WTC11 (cell line): Measurements from ENCODE around the gene DMD. TPM values are rescaled to one million over a fixed set of nuclear protein-coding genes. Genes with fewer than 3 reads are reported as not detected.

Source experiments
- ATAC-seq: fragments of 200-7000 bp; cut with Tn5 transposase; 2 replicates; pipeline ENCODE4 v1.10.0; 2021; ENCODE audit warnings: mild to moderate bottlenecking, moderate library complexity
- CTCF ChIA-PET: fragments of 300-600 bp; sonication (Branson Sonifier 250); formaldehyde crosslinking; loops from one replicate; lab custom pipeline; 2021; ENCODE audit warnings: antibody characterized with exemption; lab: Charles Lee
- POLR2A ChIA-PET: fragments of 350-600 bp; sonication (Branson Sonifier 250); formaldehyde crosslinking; loops from one replicate; lab custom pipeline; 2021; ENCODE audit warnings: antibody characterized with exemption; lab: Charles Lee
- DNase-seq: peaks from one replicate; pipeline ENCODE4 v3.0.0; 2021; ENCODE audit warnings: low spot score
- H3K27ac Mint-ChIP-seq: 2 replicates; pipeline ENCODE4 v1.8.0; 2021; ENCODE audit warnings: mixed read lengths
- H3K27me3 Mint-ChIP-seq: 2 replicates; pipeline ENCODE4 v1.8.0; 2021; ENCODE audit warnings: low read depth, mild to moderate bottlenecking, moderate library complexity, mixed read lengths
- H3K36me3 Mint-ChIP-seq: 2 replicates; pipeline ENCODE4 v1.8.0; 2021; ENCODE audit warnings: mixed read lengths
- H3K4me1 Mint-ChIP-seq: 2 replicates; pipeline ENCODE4 v1.8.0; 2022; ENCODE audit warnings: mixed read lengths
- H3K4me3 Mint-ChIP-seq: 2 replicates; pipeline ENCODE4 v1.8.0; 2021; ENCODE audit warnings: mild to moderate bottlenecking, moderate library complexity, mixed read lengths
- H3K9me3 Mint-ChIP-seq: 2 replicates; pipeline ENCODE4 v1.8.0; 2021; ENCODE audit warnings: mixed read lengths
- CREM ChIP-seq: sonication (generic); formaldehyde crosslinking; IDR thresholded peaks from 2 replicates; pipeline ENCODE4 v1.8.1; 2022; ENCODE audit warnings: mild to moderate bottlenecking, missing genetic modification reagents, moderate library complexity
- E2F1 ChIP-seq: sonication (generic); formaldehyde crosslinking; IDR thresholded peaks from 2 replicates; pipeline ENCODE4 v1.8.0; 2022; ENCODE audit warnings: mild to moderate bottlenecking, missing genetic modification reagents
- E2F5 ChIP-seq: sonication (generic); formaldehyde crosslinking; IDR thresholded peaks from 2 replicates; pipeline ENCODE4 v1.8.1; 2022; ENCODE audit warnings: mild to moderate bottlenecking, moderate library complexity, missing genetic modification reagents
- FOXJ3 ChIP-seq: sonication (generic); formaldehyde crosslinking; IDR thresholded peaks from 2 replicates; pipeline ENCODE4 v1.9.0; 2021; ENCODE audit warnings: missing genetic modification reagents, mild to moderate bottlenecking, borderline replicate concordance
- GABPB1 ChIP-seq: sonication (generic); formaldehyde crosslinking; IDR thresholded peaks from 2 replicates; pipeline ENCODE4 v1.8.1; 2023; ENCODE audit warnings: mild to moderate bottlenecking, missing genetic modification reagents
- GRHL2 ChIP-seq: fragments of 250-450 bp; sonication (Bioruptor Pico); IDR thresholded peaks from 2 replicates; pipeline ENCODE4 v1.8.0; 2022; ENCODE audit warnings: mild to moderate bottlenecking, moderate library complexity; ENCODE audit not compliant: insufficient replicate concordance, severe bottlenecking
- GTF2I ChIP-seq: fragments of 250-450 bp; sonication (Bioruptor Pico); conservative IDR thresholded peaks from 2 replicates; pipeline ENCODE4 v1.4.0; 2021; ENCODE audit warnings: mild to moderate bottlenecking
- MXD4 ChIP-seq: fragments of 250-450 bp; sonication (Bioruptor Pico); IDR thresholded peaks from 2 replicates; pipeline ENCODE4 v1.8.0; 2021; ENCODE audit warnings: mild to moderate bottlenecking, moderate library complexity, borderline replicate concordance
- NFATC4 ChIP-seq: fragments of 250-450 bp; sonication (Bioruptor Pico); IDR thresholded peaks from 2 replicates; pipeline ENCODE4 v1.9.0; 2021; ENCODE audit warnings: mild to moderate bottlenecking
- NFE2L1 ChIP-seq: sonication (generic); formaldehyde crosslinking; IDR thresholded peaks from 2 replicates; pipeline ENCODE4 v1.8.1; 2023; ENCODE audit warnings: missing genetic modification reagents
- NR1H2 ChIP-seq: sonication (generic); formaldehyde crosslinking; IDR thresholded peaks from 2 replicates; pipeline ENCODE4 v1.9.0; 2021; ENCODE audit warnings: mild to moderate bottlenecking, moderate library complexity, missing genetic modification reagents
- SMAD3 ChIP-seq: sonication (generic); formaldehyde crosslinking; IDR thresholded peaks from 2 replicates; pipeline ENCODE4 v1.8.0; 2022; ENCODE audit warnings: missing genetic modification reagents, mild to moderate bottlenecking, borderline replicate concordance
- SP1 ChIP-seq: sonication (generic); formaldehyde crosslinking; conservative IDR thresholded peaks from 2 replicates; pipeline ENCODE4 v1.8.1; 2022; ENCODE audit warnings: missing genetic modification reagents
- TEAD1 ChIP-seq: sonication (generic); formaldehyde crosslinking; IDR thresholded peaks from 2 replicates; pipeline ENCODE4 v1.8.0; 2022; ENCODE audit warnings: mild to moderate bottlenecking, missing genetic modification reagents
- ZNF281 ChIP-seq: sonication (generic); formaldehyde crosslinking; IDR thresholded peaks from 2 replicates; pipeline ENCODE4 v1.8.0; 2023; ENCODE audit warnings: mild to moderate bottlenecking, missing genetic modification reagents
- ZNF425 ChIP-seq: fragments of 250-450 bp; sonication (Bioruptor Pico); conservative IDR thresholded peaks from 2 replicates; pipeline ENCODE4 v1.9.0; 2021; ENCODE audit warnings: mild to moderate bottlenecking
- ZNF671 ChIP-seq: fragments of 250-450 bp; sonication (Bioruptor Pico); IDR thresholded peaks from 2 replicates; pipeline ENCODE4 v1.8.0; 2021; ENCODE audit warnings: mild to moderate bottlenecking
- total RNA-seq: library from RNA; stranded (reverse); gene quantifications from 3 replicates; pipeline ENCODE4 v1.2.3, GENCODE V29; 2021
- TF ChIP-seq, protein P1 (sequence below): sonication (generic); formaldehyde crosslinking; IDR thresholded peaks from 2 replicates; pipeline ENCODE4 v1.8.1; 2023; ENCODE audit warnings: mild to moderate bottlenecking, missing genetic modification reagents, moderate library complexity
- TF ChIP-seq, protein P2 (sequence below): sonication (generic); formaldehyde crosslinking; IDR thresholded peaks from 2 replicates; pipeline ENCODE4 v1.8.1; 2023; ENCODE audit warnings: mild to moderate bottlenecking, missing genetic modification reagents
- TF ChIP-seq, protein P3 (sequence below): sonication (generic); formaldehyde crosslinking; IDR thresholded peaks from 2 replicates; pipeline ENCODE4 v1.8.0; 2022; ENCODE audit warnings: mild to moderate bottlenecking, missing genetic modification reagents
- TF ChIP-seq, protein P4 (sequence below): fragments of 250-450 bp; sonication (Bioruptor Pico); IDR thresholded peaks from 2 replicates; pipeline ENCODE4 v1.9.0; 2021; ENCODE audit warnings: moderate library complexity, mild to moderate bottlenecking, inconsistent platforms, borderline replicate concordance

DMD gene
- total RNA-seq, 1 experiment from 2014 or later, result 9.1 TPM

DNA sequence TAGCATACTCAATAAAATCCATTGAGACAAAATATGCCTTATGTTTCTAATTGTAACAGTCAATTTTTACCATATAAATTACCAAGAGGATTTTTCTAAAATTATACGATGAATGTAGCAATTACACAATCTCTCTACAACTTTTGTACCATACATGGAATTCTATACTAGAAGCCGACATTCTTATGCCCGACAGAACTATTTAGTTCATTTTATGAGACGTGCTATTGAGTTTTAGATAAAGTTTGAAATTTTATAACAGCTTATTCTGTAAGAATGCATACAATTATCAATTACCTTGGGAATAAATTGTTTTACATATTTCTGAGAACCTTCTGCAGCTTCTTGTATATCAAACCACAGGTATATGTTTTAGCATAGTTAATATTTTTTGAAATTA, 431.2 kb downstream of the DMD start:
- CTCF ChIA-PET, result no interaction called here
- Mint-ChIP-seq H3K4me3 (no peak overlapping the region), H3K36me3 (peaks cover 12% of the 10 kb centered on the region), H3K9me3 (peaks cover 3% of the 10 kb centered on the region), H3K27me3 (no peaks in the 10 kb centered on the region), H3K4me1 (peaks cover 10% of the 10 kb centered on the region), H3K27ac (no peak overlapping the region)
- POLR2A ChIA-PET, result no interaction called here
- no peak for ATAC-seq
- TF ChIP-seq GTF2I (CRISPR knock-in tag), result no peak
- TF ChIP-seq SMAD3 (CRISPR knock-in tag), result no peak
- TF ChIP-seq, protein P1, sequence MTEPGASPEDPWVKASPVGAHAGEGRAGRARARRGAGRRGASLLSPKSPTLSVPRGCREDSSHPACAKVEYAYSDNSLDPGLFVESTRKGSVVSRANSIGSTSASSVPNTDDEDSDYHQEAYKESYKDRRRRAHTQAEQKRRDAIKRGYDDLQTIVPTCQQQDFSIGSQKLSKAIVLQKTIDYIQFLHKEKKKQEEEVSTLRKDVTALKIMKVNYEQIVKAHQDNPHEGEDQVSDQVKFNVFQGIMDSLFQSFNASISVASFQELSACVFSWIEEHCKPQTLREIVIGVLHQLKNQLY (CRISPR knock-in tag), result no peak
- TF ChIP-seq MXD4, result no peak
- TF ChIP-seq TEAD1 (CRISPR knock-in tag), result no peak
- TF ChIP-seq, protein P2, sequence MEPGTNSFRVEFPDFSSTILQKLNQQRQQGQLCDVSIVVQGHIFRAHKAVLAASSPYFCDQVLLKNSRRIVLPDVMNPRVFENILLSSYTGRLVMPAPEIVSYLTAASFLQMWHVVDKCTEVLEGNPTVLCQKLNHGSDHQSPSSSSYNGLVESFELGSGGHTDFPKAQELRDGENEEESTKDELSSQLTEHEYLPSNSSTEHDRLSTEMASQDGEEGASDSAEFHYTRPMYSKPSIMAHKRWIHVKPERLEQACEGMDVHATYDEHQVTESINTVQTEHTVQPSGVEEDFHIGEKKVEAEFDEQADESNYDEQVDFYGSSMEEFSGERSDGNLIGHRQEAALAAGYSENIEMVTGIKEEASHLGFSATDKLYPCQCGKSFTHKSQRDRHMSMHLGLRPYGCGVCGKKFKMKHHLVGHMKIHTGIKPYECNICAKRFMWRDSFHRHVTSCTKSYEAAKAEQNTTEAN, result no peak
- TF ChIP-seq NR1H2 (CRISPR knock-in tag), result no peak
- TF ChIP-seq, protein P3, sequence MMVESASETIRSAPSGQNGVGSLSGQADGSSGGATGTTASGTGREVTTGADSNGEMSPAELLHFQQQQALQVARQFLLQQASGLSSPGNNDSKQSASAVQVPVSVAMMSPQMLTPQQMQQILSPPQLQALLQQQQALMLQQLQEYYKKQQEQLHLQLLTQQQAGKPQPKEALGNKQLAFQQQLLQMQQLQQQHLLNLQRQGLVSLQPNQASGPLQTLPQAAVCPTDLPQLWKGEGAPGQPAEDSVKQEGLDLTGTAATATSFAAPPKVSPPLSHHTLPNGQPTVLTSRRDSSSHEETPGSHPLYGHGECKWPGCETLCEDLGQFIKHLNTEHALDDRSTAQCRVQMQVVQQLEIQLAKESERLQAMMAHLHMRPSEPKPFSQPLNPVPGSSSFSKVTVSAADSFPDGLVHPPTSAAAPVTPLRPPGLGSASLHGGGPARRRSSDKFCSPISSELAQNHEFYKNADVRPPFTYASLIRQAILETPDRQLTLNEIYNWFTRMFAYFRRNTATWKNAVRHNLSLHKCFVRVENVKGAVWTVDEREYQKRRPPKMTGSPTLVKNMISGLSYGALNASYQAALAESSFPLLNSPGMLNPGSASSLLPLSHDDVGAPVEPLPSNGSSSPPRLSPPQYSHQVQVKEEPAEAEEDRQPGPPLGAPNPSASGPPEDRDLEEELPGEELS, result no peak
- no peak for TF ChIP-seq ZNF671 (CRISPR knock-in tag)
- no peak for TF ChIP-seq E2F5
- no peak for TF ChIP-seq NFATC4 (CRISPR knock-in tag)
- TF ChIP-seq ZNF425 (CRISPR knock-in tag), result no peak
- no peak for TF ChIP-seq E2F1 (CRISPR knock-in tag)
- TF ChIP-seq SP1, result no peak
- DNase-seq, result no peak

- no peak overlapping the region for H3K27ac Mint-ChIP-seq
- peaks cover 21% of the 10 kb centered on the region for H3K36me3 Mint-ChIP-seq
- H3K9me3 Mint-ChIP-seq, result peaks cover 3% of the 10 kb centered on the region
- ChIA-PET POLR2A (no interaction called here), CTCF (no interaction called here)
- H3K4me1 Mint-ChIP-seq, result peaks cover 10% of the 10 kb centered on the region
- no peak for ATAC-seq
- no peaks in the 10 kb centered on the region for H3K27me3 Mint-ChIP-seq
- no peak overlapping the region for H3K4me3 Mint-ChIP-seq
- no peak for DNase-seq
- TF ChIP-seq GRHL2 (no peak), CREM (no peak), GABPB1 (CRISPR knock-in tag) (no peak), FOXJ3 (CRISPR knock-in tag) (no peak), ZNF425 (CRISPR knock-in tag) (no peak), ZNF281 (no peak), NR1H2 (CRISPR knock-in tag) (no peak), NFE2L1 (no peak)
- TF ChIP-seq, protein P1 (CRISPR knock-in tag), result no peak
- TF ChIP-seq, protein P4, sequence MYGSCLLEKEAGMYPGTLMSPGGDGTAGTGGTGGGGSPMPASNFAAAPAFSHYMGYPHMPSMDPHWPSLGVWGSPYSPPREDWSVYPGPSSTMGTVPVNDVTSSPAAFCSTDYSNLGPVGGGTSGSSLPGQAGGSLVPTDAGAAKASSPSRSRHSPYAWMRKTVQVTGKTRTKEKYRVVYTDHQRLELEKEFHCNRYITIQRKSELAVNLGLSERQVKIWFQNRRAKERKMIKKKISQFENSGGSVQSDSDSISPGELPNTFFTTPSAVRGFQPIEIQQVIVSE (CRISPR knock-in tag), result no peak
These were observed 432.4 kb downstream of the DMD start for GRCh38 chrX:32778965-32779364.
